GM12878 (cell line): Measurements from ENCODE around the gene CRHR2. TPM values are rescaled to one million over a fixed set of nuclear protein-coding genes. Genes with fewer than 3 reads are reported as not detected.

Source experiments
- ATAC-seq: fragments of 200-7000 bp; cut with Tn5 transposase; 3 replicates; pipeline ENCODE4 v1.9.1; 2020; ENCODE audit warnings: mild to moderate bottlenecking, moderate library complexity
- BruUV-seq: library from RNA; stranded (reverse); fragments of 400-500 nt; replicated peaks from 2 replicates; lab custom pipeline; 2021; lab: Mats Ljungman, UMichigan
- CTCF ChIA-PET: fragments of 300-600 bp; sonication (Branson Sonifier 250); formaldehyde crosslinking; extraction: SDS; loops from one replicate; lab custom pipeline; 2021; ENCODE audit warnings: inconsistent platforms; lab: Yijun Ruan, JAX
- POLR2A ChIA-PET: fragments of 350-600 bp; formaldehyde crosslinking; extraction: SDS; loops from one replicate; lab custom pipeline; 2021; ENCODE audit warnings: inconsistent platforms; lab: Charles Lee
- RAD21 ChIA-PET: fragments of 300-600 bp; sonication (Branson Sonifier 250); formaldehyde crosslinking; loops from one replicate; lab custom pipeline; 2023; ENCODE audit warnings: antibody characterized with exemption; ENCODE audit not compliant: unreplicated experiment; lab: Charles Lee
- SMC1A ChIA-PET: fragments of 300-600 bp; sonication (Branson Sonifier 250); formaldehyde crosslinking; loops from one replicate; lab custom pipeline; 2023; ENCODE audit not compliant: unreplicated experiment, uncharacterized antibody; lab: Charles Lee
- DNase-seq: peaks from one replicate; pipeline ENCODE4 v3.0.0-alpha.2; 2011; ENCODE audit warnings: low read depth, low spot score
- FAIRE-seq: peaks from 3 replicates; lab custom pipeline; 2011; peaks lifted over from hg19 to GRCh38; lab: Jason Lieb, UNC
- H2AFZ ChIP-seq: 2 replicates; pipeline ENCODE4 v1.6.0; 2011; ENCODE audit warnings: low read depth, low read length, control low read depth; ENCODE audit not compliant: control insufficient read depth
- H3K27ac ChIP-seq: 2 replicates; pipeline ENCODE4 v1.5.1; 2011; ENCODE audit warnings: control low read depth; ENCODE audit not compliant: control insufficient read depth, insufficient read depth
- H3K27me3 ChIP-seq, 2 experiments: replicated peaks in 1 of 2; 2 replicates each; pipeline versions ENCODE4 v1.6.0 to v1.6.1; 2011; ENCODE audit warnings: low read length in 1 of 2; ENCODE audit not compliant: control insufficient read depth in 2 of 2, insufficient read depth in 2 of 2
- H3K36me3 ChIP-seq, 2 experiments: 2 replicates each; pipeline ENCODE4 v1.5.1; 2011; ENCODE audit warnings: low read length in 1 of 2; ENCODE audit not compliant: control insufficient read depth in 2 of 2, insufficient read depth in 2 of 2
- H3K4me1 ChIP-seq: 2 replicates; pipeline ENCODE4 v1.6.1; 2011; ENCODE audit warnings: mild to moderate bottlenecking, low read length, moderate library complexity, mixed read lengths; ENCODE audit not compliant: control insufficient read depth, insufficient read depth
- H3K4me2 ChIP-seq: 2 replicates; pipeline ENCODE4 v1.6.0; 2011; ENCODE audit warnings: control low read depth; ENCODE audit not compliant: control insufficient read depth, insufficient read depth
- H3K4me3 ChIP-seq: fragments of 200-600 bp; sonication (generic); 2 replicates; pipeline ENCODE4 v1.5.1; 2016
- H3K79me2 ChIP-seq: 2 replicates; pipeline ENCODE4 v1.6.0; 2011; ENCODE audit warnings: low read length; ENCODE audit not compliant: control insufficient read depth, insufficient read depth
- H3K9ac ChIP-seq: 2 replicates; pipeline ENCODE4 v1.8.0; 2011; ENCODE audit warnings: low read length, control low read depth, mixed read lengths; ENCODE audit not compliant: control insufficient read depth, insufficient read depth
- H3K9me3 ChIP-seq: replicated peaks from 3 replicates; pipeline ENCODE4 v1.5.1; 2011; ENCODE audit warnings: mild to moderate bottlenecking, low read length; ENCODE audit not compliant: control insufficient read depth, insufficient read depth
- H4K20me1 ChIP-seq: 2 replicates; pipeline ENCODE4 v1.6.0; 2011; ENCODE audit not compliant: control insufficient read depth, insufficient read depth
- BMI1 ChIP-seq: fragments of 450-650 bp; IDR thresholded peaks from 2 replicates; pipeline ENCODE4 v1.6.1; 2016; ENCODE audit warnings: mild to moderate bottlenecking, moderate library complexity, borderline replicate concordance
- CBX3 ChIP-seq: fragments of 200-600 bp; sonication (generic); IDR thresholded peaks from 2 replicates; pipeline ENCODE4 v1.6.1; 2016; ENCODE audit warnings: low read depth, borderline replicate concordance
- CREB1 ChIP-seq: IDR thresholded peaks from 2 replicates; pipeline ENCODE4 v1.6.1; 2012; ENCODE audit warnings: low read depth, mild to moderate bottlenecking, inconsistent platforms
- E4F1 ChIP-seq: fragments of 450-650 bp; IDR thresholded peaks from 2 replicates; pipeline ENCODE4 v1.6.1; 2018; ENCODE audit warnings: borderline replicate concordance, mild to moderate bottlenecking; ENCODE audit not compliant: partially characterized antibody
- EED ChIP-seq: sonication (generic); IDR thresholded peaks from 2 replicates; pipeline ENCODE4 v1.6.1; 2016; ENCODE audit warnings: antibody characterized with exemption, low read depth
- HDGF ChIP-seq: fragments of 450-650 bp; IDR thresholded peaks from 2 replicates; pipeline ENCODE4 v1.6.1; 2016; ENCODE audit warnings: antibody characterized with exemption
- IRF3 ChIP-seq: fragments of 450-650 bp; IDR thresholded peaks from 2 replicates; pipeline ENCODE4 v1.6.1; 2014; ENCODE audit warnings: mild to moderate bottlenecking
- MTA2 ChIP-seq: fragments of 450-650 bp; IDR thresholded peaks from 2 replicates; pipeline ENCODE4 v1.6.1; 2016; ENCODE audit warnings: low read depth, mild to moderate bottlenecking, moderate library complexity
- NBN ChIP-seq: fragments of 450-650 bp; IDR thresholded peaks from 2 replicates; pipeline ENCODE4 v1.6.1; 2016
- PKNOX1 ChIP-seq: fragments of 450-650 bp; IDR thresholded peaks from 2 replicates; pipeline ENCODE4 v1.6.1; 2016; ENCODE audit warnings: mild to moderate bottlenecking
- PML ChIP-seq: IDR thresholded peaks from 2 replicates; pipeline ENCODE4 v1.6.1; 2012; ENCODE audit warnings: low read length, inconsistent platforms
- REST ChIP-seq: IDR thresholded peaks from 2 replicates; pipeline ENCODE4 v1.6.1; 2012; ENCODE audit warnings: mild to moderate bottlenecking, low read depth, low read length
- SIX5 ChIP-seq: IDR thresholded peaks from 2 replicates; pipeline ENCODE4 v1.6.1; 2011; ENCODE audit warnings: mild to moderate bottlenecking, low read depth, low read length, moderate library complexity; ENCODE audit not compliant: severe bottlenecking
- SMC3 ChIP-seq: IDR thresholded peaks from 2 replicates; pipeline ENCODE4 v1.6.1; 2011; ENCODE audit warnings: low read length, improper control_type of control experiment, borderline replicate concordance
- ZNF207 ChIP-seq: fragments of 450-650 bp; IDR thresholded peaks from 2 replicates; pipeline ENCODE4 v1.6.1; 2014; ENCODE audit warnings: antibody characterized with exemption, mild to moderate bottlenecking, borderline replicate concordance
- ZZZ3 ChIP-seq: IDR thresholded peaks from 2 replicates; pipeline ENCODE4 v1.6.1; 2011; ENCODE audit warnings: low read depth; ENCODE audit not compliant: control insufficient read depth, insufficient read length
- WGBS: methylation state at CpG from one replicate; pipeline ENCODE4 v1.1.6; 2016; ENCODE audit warnings: low lambda C conversion rate; ENCODE audit not compliant: insufficient replicate concordance, insufficient coverage; ENCODE audit errors: missing lambda C conversion rate; 5-methylcytosine and 5-hydroxymethylcytosine counted together
- in situ Hi-C: fragments of 300-500 bp; cut with MboI; formaldehyde crosslinking; loops from 9 replicates; pipeline ENCODE4 v1.14.3; 2018; ENCODE audit warnings: mixed read lengths
- intact Hi-C: fragments of 100-400 bp; cut with micrococcal nuclease; formaldehyde crosslinking; loops from one replicate; pipeline ENCODE4 v1.14.2; 2022; ENCODE audit not compliant: unreplicated experiment
- polyA plus RNA-seq, 11 experiments: library from polyadenylated mRNA; depleted of rRNA in 4 of 11; unstranded in 6 of 11; stranded (reverse) in 5 of 11; fragments of >200 nt; fragmentation: Nextera tagmentation in 4 of 11; fragmentation: Illumina TruSeq in 1 of 11; extraction: Ambion mirVana in 4 of 11; extraction: Trizol in 1 of 11; gene quantifications; 1 replicate in 1 of 11; 2 replicates in 10 of 11; pipeline versions ENCODE4 v1.2.1 to v1.2.3, GENCODE V29; 2011 to 2016; ENCODE audit warnings: inconsistent platforms in 2 of 11, missing spikeins in 2 of 11, low read depth in 1 of 11
- total RNA-seq, 4 experiments: library from RNA; depleted of rRNA in 3 of 4; stranded (reverse); fragments of >200 nt in 3 of 4; fragmentation: Illumina TruSeq in 1 of 4; extraction: Trizol in 1 of 4; gene quantifications; 2 replicates each; pipeline versions ENCODE4 v1.2.1 to v1.2.3, GENCODE V29; 2013 to 2021

Gene CRHR2
- total and polyA plus RNA-seq, 10 of the 15 experiments (the other 5 are each of a cell fraction or from before 2014, with no cell fraction given): not detected

DNA sequence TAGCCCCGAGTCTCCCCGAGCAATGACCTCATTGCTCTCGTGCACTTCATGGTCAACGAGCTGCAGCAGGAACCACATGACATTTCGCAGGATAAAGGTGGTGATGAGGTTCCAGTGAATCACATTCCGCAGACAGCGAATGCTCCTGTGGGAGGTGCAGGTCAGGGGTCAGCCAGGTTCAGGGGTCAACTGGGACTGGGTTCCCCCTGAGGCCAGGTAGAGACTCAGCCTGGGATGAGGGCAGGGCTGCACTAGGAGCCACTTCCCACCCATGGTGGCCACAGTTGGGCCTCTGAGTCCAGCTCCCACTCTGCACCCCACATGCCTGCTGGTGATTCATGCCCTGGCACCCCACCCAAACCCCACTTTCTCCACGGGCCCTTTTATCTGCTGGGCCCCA, 17.2 kb downstream of the CRHR2 start:
- intact Hi-C loops (no loop called here), in situ Hi-C loops (no loop called here)
- H3K9me3 ChIP-seq: no peaks in the 10 kb centered on the region
- POLR2A ChIA-PET: no interaction called here
- no peaks in the 10 kb centered on the region for H3K27me3 ChIP-seq
- RAD21 ChIA-PET: no interaction called here
- H2AFZ ChIP-seq: no peak overlapping the region
- no peak overlapping the region for H3K4me2 ChIP-seq
- DNase-seq: no peak
- no peaks in the 10 kb centered on the region for H3K4me1 ChIP-seq
- TF ChIP-seq SMC3 (no peak), EED (no peak), IRF3 (no peak), BMI1 (no peak), MTA2 (no peak), CBX3 (no peak), PKNOX1 (no peak), E4F1 (no peak), HDGF (no peak), NBN (no peak), CREB1 (no peak), SIX5 (no peak), ZZZ3 (no peak), ZNF207 (no peak), REST (no peak), PML (no peak)
- H3K4me3 ChIP-seq: no peak overlapping the region
- H3K9ac ChIP-seq: no peak overlapping the region
- SMC1A ChIA-PET: no interaction called here
- FAIRE-seq: no peak
- no peaks in the 10 kb centered on the region for H3K36me3 ChIP-seq
- WGBS: 33% methylated on average over 8 of the region's 8 CpGs
- ATAC-seq: no peak
- no peaks in the 10 kb centered on the region for H3K79me2 ChIP-seq
- CTCF ChIA-PET: no interaction called here
- no TSS peak for BruUV-seq
- H4K20me1 ChIP-seq: no peaks in the 10 kb centered on the region
- no peak overlapping the region for H3K27ac ChIP-seq
